Measurements from ENCODE around the gene COMMD4. TPM values are rescaled to one million over a fixed set of nuclear protein-coding genes. Genes with fewer than 3 reads are reported as not detected.

Gene COMMD4
- total and polyA plus RNA-seq, 10 of the 15 experiments (the other 5 are each of a cell fraction or from before 2014, with no cell fraction given): 14.5 to 118 (median 75.3) TPM

- TF ChIP-seq ZBTB33 (IDR thresholded peaks at IDR 0.05) (no peak), TCF7 (IDR thresholded peaks at IDR 0.05; ENCODE audit: borderline replicate concordance) (no peak), IRF5 (IDR thresholded peaks at IDR 0.05; ENCODE audit: borderline replicate concordance) (no peak), SUPT20H (IDR thresholded peaks at IDR 0.05; ENCODE audit: borderline replicate concordance, control insufficient read depth, low read depth, low read length) (no peak), SIX5 (IDR thresholded peaks at IDR 0.05; ENCODE audit: low read depth, low read length, severe bottlenecking) (no peak), BMI1 (IDR thresholded peaks at IDR 0.05; ENCODE audit: borderline replicate concordance) (no peak), RFX5 (IDR thresholded peaks at IDR 0.05; ENCODE audit: low read depth, low read length) (no peak), LARP7 (IDR thresholded peaks at IDR 0.05) (no peak), TBL1XR1 (IDR thresholded peaks at IDR 0.05; ENCODE audit: low read depth, low read length) (no peak), ATF7 (IDR thresholded peaks at IDR 0.05; ENCODE audit: low read depth) (no peak), MYC (IDR thresholded peaks at IDR 0.05; ENCODE audit: insufficient read depth, insufficient read length, insufficient replicate concordance, low read length, severe bottlenecking) (no peak), NRF1 (conservative IDR thresholded peaks at IDR 0.05; ENCODE audit: low read depth, low read length) (no peak), GATAD2B (conservative IDR thresholded peaks at IDR 0.05; ENCODE audit: low read depth) (no peak), POU2F2 (IDR thresholded peaks at IDR 0.05; ENCODE audit: borderline replicate concordance, low read depth, low read length) (no peak; the same call in 2 of the 3 replicates), POLR2A (IDR thresholded peaks at IDR 0.05; ENCODE audit: low read depth, low read length) (peak; percentile 52), FOXM1 (IDR thresholded peaks at IDR 0.05; ENCODE audit: low read depth, low read length) (no peak), SREBF1 (IDR thresholded peaks at IDR 0.05; ENCODE audit: low read length) (no peak), SIN3A (IDR thresholded peaks at IDR 0.05; ENCODE audit: low read depth, low read length) (no peak), KDM1A (IDR thresholded peaks at IDR 0.05; ENCODE audit: borderline replicate concordance) (no peak), RAD51 (IDR thresholded peaks at IDR 0.05) (no peak), JUND (IDR thresholded peaks at IDR 0.05; ENCODE audit: low read depth, low read length) (no peak), CEBPB (IDR thresholded peaks at IDR 0.05; ENCODE audit: borderline replicate concordance in 1 of 2, low read depth in 2 of 2, low read length in 2 of 2) (no peak), PBX3 (IDR thresholded peaks at IDR 0.05; ENCODE audit: insufficient replicate concordance, low read depth, low read length) (no peak), ZBTB11 (CRISPR knock-in tag; IDR thresholded peaks at IDR 0.05) (no peak)
These were observed 14.2 kb downstream of the COMMD4 start (continued) for GRCh38 chr15:75349851-75350588.

Data from GM12878 (cell line).